ENCODE measurements around the gene TCTN2. TPM values are rescaled to one million over a fixed set of nuclear protein-coding genes. Genes with fewer than 3 reads are reported as not detected.
A peak's percentile ranks its signal among the peaks of the same experiment; 100 is the strongest.

TCTN2 gene
- total and polyA plus RNA-seq, 9 of the 15 experiments (the other 6 are each of a cell fraction or from before 2014, with no cell fraction given): 0.58 to 5.5 (median 3.6) TPM

DNA sequence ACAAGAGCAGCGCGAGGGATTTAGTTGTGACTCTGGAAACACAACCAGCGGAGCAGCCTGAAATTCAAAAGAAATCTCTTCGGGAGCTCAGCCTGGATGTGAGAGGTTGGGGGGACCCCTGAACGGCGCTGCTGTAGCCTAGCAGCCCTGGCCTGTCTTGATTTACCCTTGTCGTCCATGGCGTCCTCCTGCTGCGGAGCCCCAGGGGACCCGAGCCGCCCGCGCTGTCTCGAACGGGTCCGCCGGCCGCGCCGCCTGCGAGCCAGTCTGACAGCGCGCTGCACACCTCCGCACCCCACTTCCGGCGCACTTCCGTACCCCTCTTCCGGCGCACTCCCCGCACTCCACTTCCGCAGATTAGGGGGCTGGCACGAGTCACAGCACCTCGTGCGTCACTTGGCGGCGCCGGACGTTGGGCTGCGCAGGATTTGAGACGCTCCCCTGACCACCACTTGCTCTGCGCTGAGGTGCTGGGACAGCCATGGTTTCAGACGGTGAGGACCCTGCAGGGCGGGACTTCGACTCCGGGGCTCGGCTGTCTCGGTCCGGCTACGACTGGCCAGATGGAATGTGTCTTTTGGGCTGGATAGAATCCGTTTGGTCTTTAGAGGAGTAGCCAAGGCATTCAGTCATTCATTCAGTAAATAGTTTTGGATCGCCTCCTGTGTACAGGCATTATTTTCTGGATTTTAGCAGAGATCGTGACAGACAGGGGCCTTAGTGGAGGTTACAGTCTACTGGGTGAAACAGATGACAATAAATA lies 37.4 kb upstream of the TCTN2 start, which contains the start of the genes EIF2B1 and GTF2H3 (continued):
- TF ChIP-seq DDX20 (tag; IDR thresholded peaks at IDR 0.05; ENCODE audit: low read depth): no peak
- TF ChIP-seq, protein P1, sequence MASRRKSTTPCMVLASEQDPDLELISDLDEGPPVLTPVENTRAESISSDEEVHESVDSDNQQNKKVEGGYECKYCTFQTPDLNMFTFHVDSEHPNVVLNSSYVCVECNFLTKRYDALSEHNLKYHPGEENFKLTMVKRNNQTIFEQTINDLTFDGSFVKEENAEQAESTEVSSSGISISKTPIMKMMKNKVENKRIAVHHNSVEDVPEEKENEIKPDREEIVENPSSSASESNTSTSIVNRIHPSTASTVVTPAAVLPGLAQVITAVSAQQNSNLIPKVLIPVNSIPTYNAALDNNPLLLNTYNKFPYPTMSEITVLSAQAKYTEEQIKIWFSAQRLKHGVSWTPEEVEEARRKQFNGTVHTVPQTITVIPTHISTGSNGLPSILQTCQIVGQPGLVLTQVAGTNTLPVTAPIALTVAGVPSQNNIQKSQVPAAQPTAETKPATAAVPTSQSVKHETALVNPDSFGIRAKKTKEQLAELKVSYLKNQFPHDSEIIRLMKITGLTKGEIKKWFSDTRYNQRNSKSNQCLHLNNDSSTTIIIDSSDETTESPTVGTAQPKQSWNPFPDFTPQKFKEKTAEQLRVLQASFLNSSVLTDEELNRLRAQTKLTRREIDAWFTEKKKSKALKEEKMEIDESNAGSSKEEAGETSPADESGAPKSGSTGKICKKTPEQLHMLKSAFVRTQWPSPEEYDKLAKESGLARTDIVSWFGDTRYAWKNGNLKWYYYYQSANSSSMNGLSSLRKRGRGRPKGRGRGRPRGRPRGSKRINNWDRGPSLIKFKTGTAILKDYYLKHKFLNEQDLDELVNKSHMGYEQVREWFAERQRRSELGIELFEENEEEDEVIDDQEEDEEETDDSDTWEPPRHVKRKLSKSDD (conservative IDR thresholded peaks at IDR 0.05; ENCODE audit: low read length): peak; percentile 88
- TF ChIP-seq MEIS2 (IDR thresholded peaks at IDR 0.05; ENCODE audit: partially characterized antibody): peak; percentile 22
- peak; percentile 57; the same call in 1 of the 2 replicates for TF ChIP-seq MYNN (IDR thresholded peaks at IDR 0.05)
- TF ChIP-seq MYNN (CRISPR knock-in tag; IDR thresholded peaks at IDR 0.05): no peak
- TF ChIP-seq SP1 (CRISPR knock-in tag; IDR thresholded peaks at IDR 0.05): peak; percentile 93
- TF ChIP-seq ELF4 (CRISPR knock-in tag; IDR thresholded peaks at IDR 0.05): peak; percentile 85
- TF ChIP-seq KLF6 (CRISPR knock-in tag; IDR thresholded peaks at IDR 0.05; ENCODE audit: borderline replicate concordance): no peak
- peak in 1 of 2 experiments; percentile 48; a peak in 1 of 3 replicates for TF ChIP-seq CBX3 (IDR thresholded peaks at IDR 0.05; ENCODE audit: borderline replicate concordance in 1 of 2, low read length in 2 of 2)
- TF ChIP-seq EZH2 (IDR thresholded peaks at IDR 0.05; ENCODE audit: borderline replicate concordance, low read depth, low read length): no peak
- TF ChIP-seq NRF1 (conservative IDR thresholded peaks at IDR 0.05 in 1 of 2, IDR thresholded peaks at IDR 0.05 in 1 of 2): peak; percentile 86 to 89
- no peak for TF ChIP-seq ARNT (IDR thresholded peaks at IDR 0.05)
- TF ChIP-seq, protein P2, sequence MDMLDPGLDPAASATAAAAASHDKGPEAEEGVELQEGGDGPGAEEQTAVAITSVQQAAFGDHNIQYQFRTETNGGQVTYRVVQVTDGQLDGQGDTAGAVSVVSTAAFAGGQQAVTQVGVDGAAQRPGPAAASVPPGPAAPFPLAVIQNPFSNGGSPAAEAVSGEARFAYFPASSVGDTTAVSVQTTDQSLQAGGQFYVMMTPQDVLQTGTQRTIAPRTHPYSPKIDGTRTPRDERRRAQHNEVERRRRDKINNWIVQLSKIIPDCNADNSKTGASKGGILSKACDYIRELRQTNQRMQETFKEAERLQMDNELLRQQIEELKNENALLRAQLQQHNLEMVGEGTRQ (CRISPR knock-in tag; IDR thresholded peaks at IDR 0.05): peak; percentile 2; the same call in 1 of the 2 replicates
- no peak for TF ChIP-seq MCM7 (IDR thresholded peaks at IDR 0.05)
- TF ChIP-seq SAFB (IDR thresholded peaks at IDR 0.05; ENCODE audit: borderline replicate concordance, low read depth, low read length): no peak
- TF ChIP-seq GTF2E2 (tag; IDR thresholded peaks at IDR 0.05): peak; percentile 85
- peak; percentile 71 for TF ChIP-seq NFIC (IDR thresholded peaks at IDR 0.05)
- peak; percentile 100 for TF ChIP-seq GABPB1 (CRISPR knock-in tag; IDR thresholded peaks at IDR 0.05)
- TF ChIP-seq, protein P3, sequence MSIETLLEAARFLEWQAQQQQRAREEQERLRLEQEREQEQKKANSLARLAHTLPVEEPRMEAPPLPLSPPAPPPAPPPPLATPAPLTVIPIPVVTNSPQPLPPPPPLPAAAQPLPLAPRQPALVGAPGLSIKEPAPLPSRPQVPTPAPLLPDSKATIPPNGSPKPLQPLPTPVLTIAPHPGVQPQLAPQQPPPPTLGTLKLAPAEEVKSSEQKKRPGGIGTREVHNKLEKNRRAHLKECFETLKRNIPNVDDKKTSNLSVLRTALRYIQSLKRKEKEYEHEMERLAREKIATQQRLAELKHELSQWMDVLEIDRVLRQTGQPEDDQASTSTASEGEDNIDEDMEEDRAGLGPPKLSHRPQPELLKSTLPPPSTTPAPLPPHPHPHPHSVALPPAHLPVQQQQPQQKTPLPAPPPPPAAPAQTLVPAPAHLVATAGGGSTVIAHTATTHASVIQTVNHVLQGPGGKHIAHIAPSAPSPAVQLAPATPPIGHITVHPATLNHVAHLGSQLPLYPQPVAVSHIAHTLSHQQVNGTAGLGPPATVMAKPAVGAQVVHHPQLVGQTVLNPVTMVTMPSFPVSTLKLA (conservative IDR thresholded peaks at IDR 0.05): peak; percentile 98 to 99
- TF ChIP-seq CXXC5 (CRISPR knock-in tag; IDR thresholded peaks at IDR 0.05): peak; percentile 98
- TF ChIP-seq ELF1 (tag; IDR thresholded peaks at IDR 0.05): peak; percentile 99
- peak; percentile 70 for TF ChIP-seq FIP1L1 (IDR thresholded peaks at IDR 0.05; ENCODE audit: low read depth, low read length, poor library complexity, severe bottlenecking)
- peak; percentile 94 for TF ChIP-seq TAF9B (IDR thresholded peaks at IDR 0.05; ENCODE audit: partially characterized antibody)
- TF ChIP-seq NBN (IDR thresholded peaks at IDR 0.05; ENCODE audit: low read depth): peak; percentile 93

Measured in K562 (cell line).